K562 (cell line): ENCODE measurements around the gene SKAP2. TPM values are rescaled to one million over a fixed set of nuclear protein-coding genes. Genes with fewer than 3 reads are reported as not detected.

ENCODE experiments used
- ATF3 ChIP-seq, 2 experiments: fragments of 450-650 bp in 1 of 2; sonication (generic) in 1 of 2; formaldehyde crosslinking in 1 of 2; IDR thresholded peaks in 1 of 2; conservative IDR thresholded peaks in 1 of 2; 2 replicates each; pipeline versions ENCODE4 v1.6.1 to v1.8.1; 2016 to 2023; ENCODE audit warnings: mild to moderate bottlenecking in 2 of 2, moderate library complexity in 2 of 2, inconsistent platforms in 1 of 2, missing genetic modification reagents in 1 of 2
- CTCF ChIP-seq, 3 experiments: IDR thresholded peaks in 2 of 3; conservative IDR thresholded peaks in 1 of 3; 2 replicates each; pipeline ENCODE4 v1.5.1; 2011 to 2012; ENCODE audit warnings: low read length in 3 of 3, mild to moderate bottlenecking in 3 of 3, control low read depth in 2 of 3, improper control_type of control experiment in 1 of 3, inconsistent platforms in 1 of 3, low read depth in 1 of 3, mixed read lengths in 1 of 3, moderate library complexity in 1 of 3; ENCODE audit not compliant: insufficient read depth in 2 of 3
- HDAC8 ChIP-seq: fragments of 450-650 bp; IDR thresholded peaks from 2 replicates; pipeline ENCODE4 v1.6.1; 2016; ENCODE audit warnings: mild to moderate bottlenecking, missing genetic modification characterization, moderate library complexity, missing compliant biosample characterization
- ILK ChIP-seq: fragments of 450-650 bp; IDR thresholded peaks from 2 replicates; pipeline ENCODE4 v1.6.1; 2016; ENCODE audit warnings: missing genetic modification characterization, low read depth, mild to moderate bottlenecking, missing compliant biosample characterization, moderate library complexity, borderline replicate concordance
- JUND ChIP-seq, 2 experiments: IDR thresholded peaks; 2 replicates in 1 of 2; 3 replicates in 1 of 2; pipeline ENCODE4 v1.6.1; 2011; ENCODE audit warnings: borderline replicate concordance in 2 of 2, low read depth in 2 of 2, low read length in 2 of 2, improper control_type of control experiment in 1 of 2, missing biosample characterization in 1 of 2, missing genetic modification characterization in 1 of 2, missing genetic modification reagents in 1 of 2
- REST ChIP-seq, 2 experiments: fragments of 450-650 bp; formaldehyde crosslinking in 1 of 2; IDR thresholded peaks; 2 replicates each; pipeline versions ENCODE4 v1.4.0 to v1.6.1; 2014 to 2020; ENCODE audit warnings: mild to moderate bottlenecking in 2 of 2, borderline replicate concordance in 1 of 2, low read depth in 1 of 2
- YBX1 ChIP-seq: fragments of 450-650 bp; IDR thresholded peaks from 2 replicates; pipeline ENCODE4 v1.7.1; 2016; ENCODE audit warnings: mild to moderate bottlenecking
- ZNF263 ChIP-seq: sonication (generic); formaldehyde crosslinking; IDR thresholded peaks from 2 replicates; pipeline ENCODE4 v1.8.0; 2022; ENCODE audit warnings: mild to moderate bottlenecking, missing genetic modification reagents, borderline replicate concordance
- ZNF384 ChIP-seq: IDR thresholded peaks from 2 replicates; pipeline ENCODE4 v1.6.1; 2012; ENCODE audit warnings: low read depth, low read length, improper control_type of control experiment
- ZNF717 ChIP-seq: fragments of 250-450 bp; sonication (Bioruptor Pico); IDR thresholded peaks from 2 replicates; pipeline ENCODE4 v1.5.0; 2021
- polyA plus RNA-seq, 8 experiments: library from polyadenylated mRNA; depleted of rRNA in 4 of 8; stranded (reverse) in 5 of 8; unstranded in 3 of 8; fragments of >200 nt; fragmentation: Nextera tagmentation in 2 of 8; fragmentation: Illumina TruSeq in 1 of 8; extraction: Ambion mirVana in 2 of 8; extraction: Trizol in 1 of 8; gene quantifications; 2 replicates each; pipeline versions ENCODE4 v1.2.1 to v1.2.3, GENCODE V29; 2011 to 2014; ENCODE audit warnings: inconsistent platforms in 1 of 8, missing spikeins in 1 of 8
- total RNA-seq, 7 experiments: library from RNA; depleted of rRNA in 6 of 7; stranded (reverse); fragments of >200 nt in 6 of 7; fragmentation: Illumina TruSeq in 2 of 7; extraction: Trizol in 2 of 7; gene quantifications; 2 replicates each; pipeline versions ENCODE4 v1.2.1 to v1.2.3, GENCODE V29; 2011 to 2021; ENCODE audit warnings: low replicate concordance in 1 of 7

Gene SKAP2
- total and polyA plus RNA-seq, 9 of the 15 experiments (the other 6 are each of a cell fraction or from before 2014, with no cell fraction given): 4.2 to 11.7 (median 8.3) TPM

GRCh38 chr7:26686448-26686981 lies 177.9 kb downstream of the SKAP2 start (continued):
- TF ChIP-seq CTCF (IDR thresholded peaks at IDR 0.05 in 2 of 3, conservative IDR thresholded peaks at IDR 0.05 in 1 of 3; ENCODE audit: insufficient read depth in 2 of 3, low read depth in 1 of 3, low read length in 3 of 3): peak; percentile 46 to 70 (median 56); a peak in 5 of 6 replicates
- peak; percentile 24; the same call in 1 of the 2 replicates for TF ChIP-seq ZNF384
- TF ChIP-seq HDAC8 (tag): no peak
- TF ChIP-seq YBX1: no peak
- TF ChIP-seq REST (IDR thresholded peaks at IDR 0.05; ENCODE audit: borderline replicate concordance): peak; percentile 34; the same call in 1 of the 2 replicates
- no peak for TF ChIP-seq REST (CRISPR knock-in tag; IDR thresholded peaks at IDR 0.05; ENCODE audit: low read depth)
- no peak for TF ChIP-seq ZNF717 (CRISPR knock-in tag)
- no peak for TF ChIP-seq ILK
- TF ChIP-seq ZNF263 (CRISPR knock-in tag): no peak
- TF ChIP-seq JUND (IDR thresholded peaks at IDR 0.05; ENCODE audit: borderline replicate concordance, low read depth, low read length): peak; percentile 46; the same call in 1 of the 2 replicates
- TF ChIP-seq JUND (tag; IDR thresholded peaks at IDR 0.05; ENCODE audit: borderline replicate concordance, low read depth, low read length): peak; percentile 58; the same call in 1 of the 3 replicates
- TF ChIP-seq ATF3 (IDR thresholded peaks at IDR 0.05): peak; percentile 89
- no peak for TF ChIP-seq ATF3 (CRISPR knock-in tag; conservative IDR thresholded peaks at IDR 0.05)
- TF ChIP-seq, all 486 proteins: peak for 7
